ENCODE data around the gene C1RL. TPM values are rescaled to one million over a fixed set of nuclear protein-coding genes. Genes with fewer than 3 reads are reported as not detected.

C1RL gene
- total RNA-seq, 2 experiments from 2014 or later, result 12.2 to 14.1 TPM

DNA sequence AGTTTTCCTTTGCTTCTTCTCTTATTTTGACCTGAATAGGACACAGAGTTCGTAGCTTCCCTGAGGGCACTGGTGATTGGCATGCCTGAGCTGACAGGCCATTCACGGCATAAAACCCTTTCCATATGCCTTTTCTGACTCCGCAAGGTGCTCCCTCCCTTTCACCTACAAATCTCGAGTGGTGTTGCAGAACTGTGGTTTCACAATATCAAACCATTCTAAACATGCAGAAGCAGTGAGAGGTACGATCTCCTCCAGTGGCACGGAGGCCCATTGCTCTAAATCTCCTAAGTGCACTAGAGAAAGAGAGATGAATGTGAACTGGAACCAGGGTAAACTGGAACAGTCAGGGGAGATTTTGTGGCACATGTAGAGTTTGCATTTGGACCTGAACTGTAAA, 45.0 kb upstream of the C1RL start:
- no peak overlapping the region for H3K4me3 ChIP-seq (ENCODE audit: low read length)
- Mint-ChIP-seq H3K36me3 (ENCODE audit: low read depth) (peaks cover 60% of the 10 kb centered on the region), H3K9me3 (no peaks in the 10 kb centered on the region), H3K27ac (no peak overlapping the region), H3K4me3 (no peak overlapping the region), H3K27me3 (no peaks in the 10 kb centered on the region), H3K4me1 (ENCODE audit: low read depth) (no peaks in the 10 kb centered on the region)
- peaks cover 84% of the 10 kb centered on the region for H3K36me3 ChIP-seq (ENCODE audit: insufficient read depth, low read length)
- H3K27me3 ChIP-seq (ENCODE audit: control insufficient read depth in 1 of 2, insufficient read depth in 2 of 2, low read length in 2 of 2), result no peaks in the 10 kb centered on the region
- DNase-seq (no peak), ATAC-seq (ENCODE audit: poor library complexity) (no peak)
- no peaks in the 10 kb centered on the region for H3K9me3 ChIP-seq (ENCODE audit: control insufficient read depth in 1 of 2, insufficient read depth in 1 of 2, low read length in 2 of 2)
- POLR2A ChIA-PET, result no interaction called here
- intact Hi-C loops (cut with DNase I, micrococcal nuclease), result no loop called here
- CTCF ChIA-PET, result no interaction called here
- no peak overlapping the region for H3K27ac ChIP-seq (ENCODE audit: low read depth in 1 of 2, low read length in 2 of 2)
- H3K4me1 ChIP-seq (ENCODE audit: insufficient read depth, low read length), result no peaks in the 10 kb centered on the region
- no peak for TF ChIP-seq CTCF (IDR thresholded peaks at IDR 0.05)

- ChIA-PET CTCF (no interaction called here), POLR2A (no interaction called here)
- TF ChIP-seq CTCF (IDR thresholded peaks at IDR 0.05), result no peak
- Histone ChIP-seq H3K9me3 (ENCODE audit: control insufficient read depth in 1 of 2, insufficient read depth in 1 of 2, low read length in 2 of 2) (no peaks in the 10 kb centered on the region), H3K4me3 (ENCODE audit: low read length) (no peak overlapping the region), H3K4me1 (ENCODE audit: insufficient read depth, low read length) (no peaks in the 10 kb centered on the region), H3K36me3 (ENCODE audit: insufficient read depth, low read length) (peaks cover 93% of the 10 kb centered on the region), H3K27me3 (ENCODE audit: control insufficient read depth in 1 of 2, insufficient read depth in 2 of 2, low read length in 2 of 2) (no peaks in the 10 kb centered on the region), H3K27ac (ENCODE audit: low read depth in 1 of 2, low read length in 2 of 2) (no peak overlapping the region)
- H3K27me3 Mint-ChIP-seq, result no peaks in the 10 kb centered on the region
- H3K4me1 Mint-ChIP-seq (ENCODE audit: low read depth), result no peaks in the 10 kb centered on the region
- H3K27ac Mint-ChIP-seq, result no peak overlapping the region
- DNase-seq (no peak), ATAC-seq (ENCODE audit: poor library complexity) (no peak)
- no peak overlapping the region for H3K4me3 Mint-ChIP-seq
- intact Hi-C loops (cut with DNase I, micrococcal nuclease), result no loop called here
- H3K36me3 Mint-ChIP-seq (ENCODE audit: low read depth), result peaks cover 68% of the 10 kb centered on the region
- H3K9me3 Mint-ChIP-seq, result no peaks in the 10 kb centered on the region
Observed at GRCh38 chr12:7152818-7153217, 43.8 kb upstream of the C1RL start.

GRCh38 chr12:7151532-7151931, 42.5 kb upstream of the C1RL start:
- Histone ChIP-seq H3K27ac (ENCODE audit: low read depth in 1 of 2, low read length in 2 of 2) (no peak overlapping the region), H3K4me1 (ENCODE audit: insufficient read depth, low read length) (no peaks in the 10 kb centered on the region), H3K36me3 (ENCODE audit: insufficient read depth, low read length) (peaks cover 87% of the 10 kb centered on the region), H3K9me3 (ENCODE audit: control insufficient read depth in 1 of 2, insufficient read depth in 1 of 2, low read length in 2 of 2) (no peaks in the 10 kb centered on the region), H3K27me3 (ENCODE audit: control insufficient read depth in 1 of 2, insufficient read depth in 2 of 2, low read length in 2 of 2) (no peaks in the 10 kb centered on the region), H3K4me3 (ENCODE audit: low read length) (no peak overlapping the region)
- Mint-ChIP-seq H3K4me3 (no peak overlapping the region), H3K4me1 (ENCODE audit: low read depth) (no peaks in the 10 kb centered on the region), H3K36me3 (ENCODE audit: low read depth) (peaks cover 69% of the 10 kb centered on the region), H3K9me3 (no peaks in the 10 kb centered on the region), H3K27me3 (no peaks in the 10 kb centered on the region), H3K27ac (no peak overlapping the region)
- POLR2A ChIA-PET, result no interaction called here
- intact Hi-C loops (cut with DNase I, micrococcal nuclease), result no loop called here
- DNase-seq (no peak), ATAC-seq (ENCODE audit: poor library complexity) (no peak)
- CTCF ChIA-PET, result no interaction called here
- no peak for TF ChIP-seq CTCF (IDR thresholded peaks at IDR 0.05)
